Measurements from ENCODE around the gene RASGRP1. TPM values are rescaled to one million over a fixed set of nuclear protein-coding genes. Genes with fewer than 3 reads are reported as not detected.

RASGRP1 gene
- polyA plus RNA-seq, 1 donor = 0.18 TPM

- no peak for DNase-seq (ENCODE audit: low read depth)
Measured at GRCh38 chr15:38504680-38505467, 59.7 kb downstream of the RASGRP1 start.

- no peak for DNase-seq (ENCODE audit: low read depth)
Measured at GRCh38 chr15:38503496-38503895, 61.1 kb downstream of the RASGRP1 start.

GRCh38 chr15:38499651-38500050, 65.0 kb downstream of the RASGRP1 start:
- DNase-seq (ENCODE audit: low read depth) = no peak

DNA sequence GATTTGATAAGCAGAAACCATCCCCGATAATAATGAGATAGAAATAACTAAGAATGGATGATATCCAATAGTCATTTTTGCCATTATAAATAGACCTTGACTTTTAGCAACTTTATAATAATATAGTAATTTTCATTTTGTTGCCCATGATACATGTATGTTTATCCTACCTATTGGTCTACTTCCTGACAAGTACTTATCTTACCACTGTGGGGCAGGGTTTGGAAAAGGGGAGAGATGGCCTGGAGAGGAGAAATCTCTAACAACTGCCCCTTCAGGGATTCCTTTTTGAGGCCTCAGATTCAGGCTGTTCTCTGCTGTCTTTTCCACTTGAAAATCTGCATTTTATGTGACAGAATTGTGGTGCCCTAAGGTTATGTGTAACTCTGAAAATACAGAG, 68.5 kb downstream of the RASGRP1 start:
- DNase-seq (ENCODE audit: low read depth) = no peak

- no peak for DNase-seq (ENCODE audit: low read depth)
Measured at GRCh38 chr15:38490242-38490922, 74.2 kb downstream of the RASGRP1 start.

GRCh38 chr15:38487378-38487777, 77.2 kb downstream of the RASGRP1 start:
- DNase-seq (ENCODE audit: low read depth) = no peak

GRCh38 chr15:38486936-38487335, 77.7 kb downstream of the RASGRP1 start:
- no peak for DNase-seq (ENCODE audit: low read depth)

- no peak for DNase-seq (ENCODE audit: low read depth)
Measured at GRCh38 chr15:38482572-38482971, 82.0 kb downstream of the RASGRP1 start.

DNA sequence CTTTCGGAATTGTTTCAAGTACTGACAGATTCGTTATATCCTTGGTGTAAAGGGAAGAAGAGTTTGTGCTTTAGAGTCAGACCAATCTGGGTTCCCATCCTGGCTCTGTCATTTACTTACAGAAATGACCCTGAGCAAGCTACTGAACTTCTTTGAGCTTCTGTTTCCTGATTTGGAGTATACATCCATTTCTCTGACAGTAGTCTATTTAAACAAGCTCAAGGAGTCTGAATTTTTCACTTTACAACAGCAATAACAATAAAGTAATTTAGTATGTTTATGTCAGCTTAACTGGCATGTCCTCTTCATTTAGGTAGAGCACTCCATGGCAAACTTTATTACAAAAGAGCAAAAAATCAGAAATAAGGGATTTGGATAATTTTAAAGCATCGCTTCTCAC, 82.9 kb downstream of the RASGRP1 start:
- DNase-seq (ENCODE audit: low read depth) = no peak

GRCh38 chr15:38481113-38481512, 83.5 kb downstream of the RASGRP1 start:
- DNase-seq (ENCODE audit: low read depth) = no peak

DNA sequence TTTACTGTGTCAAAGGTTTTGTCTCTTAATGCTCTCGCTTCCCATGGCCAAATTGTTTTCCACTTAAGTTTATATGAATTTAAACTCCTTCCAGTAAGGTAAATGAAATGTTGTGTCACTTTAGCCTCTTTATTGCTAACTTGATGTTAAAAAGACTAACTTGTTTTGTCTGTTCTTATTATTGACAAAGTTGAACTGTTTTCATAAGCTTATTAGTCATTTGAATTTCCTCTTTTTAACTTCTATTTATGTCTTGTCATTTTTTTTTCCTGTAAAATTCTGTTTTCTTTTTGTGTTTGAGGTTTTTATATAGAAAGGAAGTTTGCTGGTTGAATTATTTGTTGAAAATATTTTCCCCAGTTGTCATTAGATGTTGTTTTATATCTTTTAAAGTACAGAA, 84.9 kb downstream of the RASGRP1 start:
- DNase-seq (ENCODE audit: low read depth) = no peak

DNA sequence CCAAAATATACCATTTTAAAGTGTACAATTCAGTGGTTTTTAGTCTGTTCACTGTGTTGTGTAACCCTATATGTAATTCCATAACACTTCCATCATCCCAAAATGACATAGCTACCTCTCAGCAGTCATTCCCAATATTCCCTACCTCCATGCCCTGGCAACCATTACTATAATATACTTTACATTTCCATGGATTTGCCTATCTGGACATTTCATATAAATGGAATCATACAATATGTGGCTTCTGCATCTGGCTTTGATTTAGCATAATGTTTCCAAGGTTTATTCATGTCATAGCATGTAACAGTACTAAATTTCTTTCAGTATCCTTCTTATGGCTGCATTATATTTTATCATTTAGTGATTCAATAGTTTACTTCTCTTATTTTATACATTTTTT, 85.3 kb downstream of the RASGRP1 start:
- no peak for DNase-seq (ENCODE audit: low read depth)

DNA sequence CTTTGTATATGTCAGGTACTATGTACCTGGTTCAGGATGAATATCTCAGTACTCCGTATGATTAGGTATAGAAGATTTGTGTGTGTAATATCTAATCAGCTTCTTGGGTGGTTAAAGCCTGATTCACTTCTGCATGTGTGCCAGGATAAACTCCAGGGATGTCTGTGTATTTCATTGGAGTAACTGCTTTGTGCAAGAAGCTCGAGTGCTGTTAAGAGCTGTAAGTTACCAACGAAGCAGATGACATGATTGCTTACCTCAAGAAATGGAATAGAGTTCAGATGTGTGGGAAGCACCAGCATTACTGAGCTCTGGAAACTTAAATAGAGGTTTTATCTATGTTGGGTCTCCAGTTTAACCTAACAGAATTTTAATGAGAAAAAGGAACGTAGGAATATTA, 87.0 kb downstream of the RASGRP1 start:
- no peak for DNase-seq (ENCODE audit: low read depth)

DNA sequence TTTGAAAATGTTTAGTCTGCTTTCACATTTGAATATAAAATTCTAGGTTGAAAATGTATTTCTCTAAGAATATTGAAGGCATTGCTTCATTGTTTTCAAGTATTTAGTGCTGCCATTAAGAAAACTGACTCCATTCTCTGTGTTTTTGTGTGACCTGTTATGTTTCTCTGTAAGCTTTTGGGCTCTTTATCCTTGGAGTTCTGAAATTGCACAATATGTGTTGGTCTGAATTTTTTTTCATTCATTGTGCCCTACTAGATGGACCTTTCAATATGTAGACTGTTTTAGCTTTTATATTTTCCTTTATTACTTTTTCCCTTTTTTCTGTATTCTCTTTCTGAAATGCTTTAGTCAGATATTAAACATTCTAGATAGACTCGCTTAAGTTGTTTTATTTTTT, 88.5 kb downstream of the RASGRP1 start:
- no peak for DNase-seq (ENCODE audit: low read depth)

DNA sequence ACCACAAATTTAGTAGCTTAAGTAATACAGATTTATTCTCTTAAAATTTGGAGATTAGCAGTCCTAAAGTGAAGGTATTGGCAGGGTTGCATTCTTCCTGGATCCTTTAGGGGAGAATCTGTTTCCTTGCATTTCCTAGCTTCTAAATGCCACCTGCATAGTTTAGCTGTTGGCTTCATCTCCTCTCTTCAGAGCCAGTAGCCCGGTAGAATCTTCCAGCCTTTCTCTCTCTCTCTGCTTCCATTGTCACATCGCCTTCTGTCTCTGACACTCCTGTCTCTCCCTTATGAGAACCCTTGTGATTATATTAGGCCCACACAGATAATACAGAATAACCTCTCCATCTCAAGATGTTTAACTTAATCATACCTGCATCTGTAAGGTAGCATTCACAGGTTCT, 89.3 kb downstream of the RASGRP1 start:
- DNase-seq (ENCODE audit: low read depth) = no peak

GRCh38 chr15:38474155-38474757, 90.4 kb downstream of the RASGRP1 start:
- no peak for DNase-seq (ENCODE audit: low read depth)

DNA sequence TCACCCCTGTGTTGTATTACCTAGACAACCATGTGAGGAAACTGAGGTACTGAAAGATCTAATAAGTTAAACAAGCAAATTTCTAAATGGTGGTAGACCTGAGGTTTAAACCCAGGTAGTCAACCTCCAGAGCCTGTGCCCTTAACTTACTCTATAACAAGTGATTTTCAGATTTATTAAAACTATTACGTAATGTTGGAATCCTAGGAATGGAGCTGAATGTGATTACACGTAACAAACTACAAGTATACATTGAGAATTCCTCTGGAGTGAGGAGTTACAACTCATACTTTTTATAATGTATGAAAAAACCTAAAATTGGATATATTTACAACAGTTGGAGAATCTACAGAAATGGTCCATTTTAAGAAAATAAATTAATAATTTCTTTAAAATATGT, 92.6 kb downstream of the RASGRP1 start:
- DNase-seq (ENCODE audit: low read depth) = no peak

DNA sequence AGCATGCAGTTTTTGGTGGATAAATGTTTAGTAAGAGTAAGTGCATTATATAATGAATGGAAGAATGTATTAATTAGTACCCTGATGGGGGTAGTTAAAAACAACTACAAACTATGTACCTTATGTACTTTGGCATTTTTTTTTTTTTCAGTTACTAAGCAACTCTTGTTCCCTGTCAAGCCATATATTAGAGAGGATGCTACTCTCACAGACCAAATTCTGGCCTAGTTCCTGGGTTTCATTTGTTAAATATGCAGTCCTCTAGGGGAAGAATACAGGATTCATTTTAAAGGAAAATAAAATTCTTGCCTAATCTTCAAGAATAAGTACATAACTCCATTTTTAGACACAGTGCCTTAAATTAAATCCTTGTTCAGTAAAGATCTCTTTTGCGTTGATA, 93.8 kb downstream of the RASGRP1 start:
- peak; percentile 53 for DNase-seq (ENCODE audit: low read depth)

DNA sequence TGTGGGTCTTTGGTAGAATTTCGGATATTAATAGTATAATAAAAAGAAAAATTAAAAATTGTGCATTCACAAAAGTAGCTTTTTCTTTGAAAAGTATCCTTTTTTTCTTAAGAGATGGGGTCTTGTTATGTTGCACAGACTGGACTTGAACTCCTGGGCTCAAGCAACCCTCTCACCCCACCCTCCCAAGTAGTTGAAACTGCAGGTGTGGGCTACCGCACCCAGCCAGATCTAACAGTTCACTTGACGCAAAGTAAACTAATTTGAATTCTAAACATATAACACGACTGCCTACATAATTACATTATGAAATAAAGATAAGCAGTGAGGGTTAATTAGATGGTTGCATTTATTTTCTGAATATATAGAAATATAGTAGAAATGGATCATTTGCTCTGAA, 99.9 kb downstream of the RASGRP1 start:
- no peak for DNase-seq (ENCODE audit: low read depth)

DNA sequence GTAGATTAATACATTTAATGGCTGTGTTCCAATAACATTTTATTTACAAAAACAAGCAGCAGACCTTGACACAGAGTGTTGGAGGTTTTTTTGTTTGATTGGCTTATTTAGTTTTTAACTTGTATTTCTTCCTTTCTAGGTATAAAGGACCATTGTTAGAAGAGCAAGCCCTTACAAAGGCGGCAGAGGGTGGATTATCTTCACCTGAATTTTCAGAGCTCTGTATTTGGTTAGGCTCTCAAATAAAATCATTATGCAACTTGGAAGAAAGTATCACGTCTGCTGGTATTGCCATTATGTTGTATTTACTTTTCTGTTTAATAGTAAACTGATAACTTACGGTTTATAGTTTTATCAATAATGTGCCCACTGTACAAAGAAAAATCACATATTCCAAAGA, 100.7 kb downstream of the RASGRP1 start:
- no peak for DNase-seq (ENCODE audit: low read depth)

- no peak for DNase-seq (ENCODE audit: low read depth)
Measured at GRCh38 chr15:38461066-38461833, 103.4 kb downstream of the RASGRP1 start.

GRCh38 chr15:38460543-38460942, 104.1 kb downstream of the RASGRP1 start:
- no peak for DNase-seq (ENCODE audit: low read depth)
